Progenitor cell of endocrine pancreas (in vitro differentiated cells): ENCODE results near the gene NWD2. TPM values are rescaled to one million over a fixed set of nuclear protein-coding genes. Genes with fewer than 3 reads are reported as not detected.

Experiments used
- DNase-seq: peaks from one replicate; pipeline ENCODE4 v3.0.0; 2021; ENCODE audit warnings: low spot score; ENCODE audit not compliant: unreplicated experiment
- H3K27ac Mint-ChIP-seq: 2 replicates; pipeline ENCODE4 v1.8.0; 2021; ENCODE audit warnings: mild to moderate bottlenecking, moderate library complexity, mixed read lengths
- H3K27me3 Mint-ChIP-seq: 2 replicates; pipeline ENCODE4 v1.8.0; 2021; ENCODE audit warnings: mixed read lengths
- H3K36me3 Mint-ChIP-seq: 2 replicates; pipeline ENCODE4 v1.8.0; 2022; ENCODE audit warnings: mixed read lengths; ENCODE audit not compliant: insufficient read depth
- H3K4me1 Mint-ChIP-seq: 2 replicates; pipeline ENCODE4 v1.8.0; 2021; ENCODE audit warnings: low read depth, mixed read lengths
- H3K4me3 Mint-ChIP-seq: 2 replicates; pipeline ENCODE4 v1.8.0; 2021; ENCODE audit warnings: low read depth, mild to moderate bottlenecking, moderate library complexity, mixed read lengths
- H3K9me3 Mint-ChIP-seq: 2 replicates; pipeline ENCODE4 v1.8.0; 2021; ENCODE audit warnings: low read depth, mixed read lengths
- CTCF ChIP-seq: fragments of 200-600 bp; sonication (generic); IDR thresholded peaks from one replicate; pipeline ENCODE4 v1.5.0; 2021; ENCODE audit warnings: antibody characterized with exemption, mild to moderate bottlenecking; ENCODE audit not compliant: unreplicated experiment
- total RNA-seq: library from RNA; stranded (reverse); gene quantifications from 2 replicates; pipeline ENCODE4 v1.2.1, GENCODE V29; 2021

The NWD2 gene
- total RNA-seq, 1 donor from 2014 or later: 0.05 TPM

DNA sequence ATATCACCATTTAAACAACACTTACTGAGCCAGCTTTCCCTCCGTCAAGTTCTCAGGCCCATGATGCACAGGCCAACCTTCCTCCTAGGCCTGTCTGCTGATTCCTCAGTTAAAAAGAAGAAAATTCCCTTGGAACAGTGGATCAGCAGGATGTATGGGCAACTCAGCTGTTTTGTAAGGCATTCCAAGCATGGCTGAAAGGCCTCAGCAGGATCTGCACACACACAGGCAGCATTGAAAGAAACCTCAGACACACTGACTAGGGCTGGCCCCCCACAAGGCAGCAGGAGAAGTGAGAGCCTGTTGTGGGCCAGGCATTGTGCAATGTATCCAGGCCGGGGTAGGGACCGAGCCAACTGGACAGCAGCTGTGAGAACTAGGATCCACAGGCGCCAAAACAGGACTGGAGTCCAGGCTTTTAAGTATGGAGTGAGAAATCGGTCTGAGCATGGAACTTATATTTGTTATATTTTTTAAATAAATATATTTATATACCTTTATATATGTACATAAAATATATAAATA lies 171.4 kb downstream of the NWD2 start:
- Mint-ChIP-seq H3K4me1 (peaks cover 1% of the 10 kb centered on the region), H3K27me3 (no peaks in the 10 kb centered on the region), H3K9me3 (peaks cover 16% of the 10 kb centered on the region), H3K27ac (no peak overlapping the region), H3K4me3 (no peak overlapping the region), H3K36me3 (no peaks in the 10 kb centered on the region)
- no peak for TF ChIP-seq CTCF
- no peak for DNase-seq

- Mint-ChIP-seq H3K27ac (no peak overlapping the region), H3K9me3 (peaks cover 4% of the 10 kb centered on the region), H3K27me3 (no peaks in the 10 kb centered on the region), H3K4me3 (no peak overlapping the region), H3K36me3 (no peaks in the 10 kb centered on the region), H3K4me1 (peaks cover 44% of the 10 kb centered on the region)
- no peak for DNase-seq
- no peak for TF ChIP-seq CTCF
These were observed 177.1 kb downstream of the NWD2 start for GRCh38 chr4:37421614-37422013.

DNA sequence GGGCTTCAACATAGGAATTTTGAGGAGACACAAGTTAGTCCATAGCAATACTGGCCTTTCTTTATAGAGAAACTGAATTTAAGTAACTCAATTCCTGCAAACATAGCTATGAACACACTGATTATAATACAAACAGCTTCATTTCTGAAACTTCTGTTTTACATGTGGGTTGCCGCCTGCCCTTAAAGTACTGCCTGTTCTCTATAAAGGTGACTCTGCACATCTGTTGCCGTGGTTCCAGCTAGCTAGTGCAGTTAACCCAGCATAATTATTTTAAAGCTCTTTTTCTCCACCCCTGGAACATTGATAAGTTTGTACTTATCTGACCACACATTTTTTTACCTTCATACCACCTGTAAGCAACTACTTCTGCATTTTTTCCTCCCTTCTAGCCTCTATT lies 177.6 kb downstream of the NWD2 start:
- H3K4me3 Mint-ChIP-seq: no peak overlapping the region

DNA sequence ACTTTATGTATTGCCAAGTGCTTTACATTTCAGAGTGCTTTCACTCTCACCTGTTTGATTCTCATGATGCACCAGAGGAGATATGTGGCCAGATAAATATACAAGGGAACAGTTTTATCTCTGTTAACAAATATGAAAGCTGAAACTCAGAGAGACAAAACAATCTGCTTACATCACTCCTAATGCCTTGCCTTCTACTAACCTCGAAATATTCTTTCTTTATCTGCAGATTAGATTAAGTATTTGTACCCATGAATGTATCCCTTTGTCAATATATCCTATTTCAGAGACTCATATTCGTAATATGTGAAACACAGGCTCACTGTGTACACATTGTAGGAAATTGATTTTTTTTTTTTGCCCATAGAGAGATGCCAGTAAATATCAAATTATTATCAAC lies 178.1 kb downstream of the NWD2 start:
- no peak overlapping the region for H3K4me3 Mint-ChIP-seq
- H3K9me3 Mint-ChIP-seq: peaks cover 4% of the 10 kb centered on the region
- H3K27ac Mint-ChIP-seq: no peak overlapping the region
- H3K4me1 Mint-ChIP-seq: peaks cover 48% of the 10 kb centered on the region
- DNase-seq: no peak
- no peak for TF ChIP-seq CTCF
- no peaks in the 10 kb centered on the region for H3K27me3 Mint-ChIP-seq
- H3K36me3 Mint-ChIP-seq: no peaks in the 10 kb centered on the region

More for the DNA sequence above, 177.6 kb downstream of the NWD2 start:
- H3K4me1 Mint-ChIP-seq: peaks cover 46% of the 10 kb centered on the region
- TF ChIP-seq CTCF: no peak
- no peak for DNase-seq
- H3K36me3 Mint-ChIP-seq: no peaks in the 10 kb centered on the region
- peaks cover 4% of the 10 kb centered on the region for H3K9me3 Mint-ChIP-seq
- no peaks in the 10 kb centered on the region for H3K27me3 Mint-ChIP-seq
- no peak overlapping the region for H3K27ac Mint-ChIP-seq

- Mint-ChIP-seq H3K36me3 (no peaks in the 10 kb centered on the region), H3K4me1 (peaks cover 53% of the 10 kb centered on the region), H3K4me3 (no peak overlapping the region), H3K27me3 (no peaks in the 10 kb centered on the region), H3K9me3 (peaks cover 4% of the 10 kb centered on the region), H3K27ac (no peak overlapping the region)
- no peak for TF ChIP-seq CTCF
- no peak for DNase-seq
These were observed 178.8 kb downstream of the NWD2 start for GRCh38 chr4:37423310-37423709.
